HG03521 (cell line): ENCODE measurements around the gene NKAIN4.
A peak's percentile ranks its signal among the peaks of the same experiment; 100 is the strongest.

Experiments used
- ATAC-seq: cut with Tn5 transposase; IDR thresholded peaks from one replicate; pipeline ENCODE4 v1.9.1; 2021; ENCODE audit warnings: mild to moderate bottlenecking, moderate library complexity; ENCODE audit not compliant: unreplicated experiment

Gene NKAIN4

GRCh38 chr20:63274381-63275228, 20.3 kb upstream of the NKAIN4 start:
- ATAC-seq, result no peak

GRCh38 chr20:63273635-63274380, 19.5 kb upstream of the NKAIN4 start:
- no peak for ATAC-seq

- ATAC-seq, result no peak
Measured at GRCh38 chr20:63273059-63273579, 18.9 kb upstream of the NKAIN4 start.

- peak; percentile 82 for ATAC-seq
Measured at GRCh38 chr20:63272105-63273058, 18.1 kb upstream of the NKAIN4 start, which contains the start of gene ARFGAP1. TSS of gene ARFGAP1 (plus strand) at chr20:63272813. CDS start at chr20:63275581, 2,768 bp downstream.

GRCh38 chr20:63270606-63271325, 16.5 kb upstream of the NKAIN4 start:
- ATAC-seq, result no peak

- ATAC-seq, result no peak
Measured at GRCh38 chr20:63269724-63270123, 15.5 kb upstream of the NKAIN4 start.

- ATAC-seq, result no peak
Measured at GRCh38 chr20:63268671-63269439, 14.6 kb upstream of the NKAIN4 start.

- ATAC-seq, result no peak
Measured at GRCh38 chr20:63268256-63268655, 14.0 kb upstream of the NKAIN4 start.

GRCh38 chr20:63267691-63268090, 13.4 kb upstream of the NKAIN4 start:
- ATAC-seq, result no peak

- ATAC-seq, result no peak
Measured at GRCh38 chr20:63265891-63266515, 11.7 kb upstream of the NKAIN4 start.

GRCh38 chr20:63264519-63264918, 10.3 kb upstream of the NKAIN4 start:
- no peak for ATAC-seq

GRCh38 chr20:63264000-63264399, 9.7 kb upstream of the NKAIN4 start:
- ATAC-seq, result no peak

GRCh38 chr20:63262836-63263235, 8.6 kb upstream of the NKAIN4 start:
- no peak for ATAC-seq

GRCh38 chr20:63261795-63262528, 7.7 kb upstream of the NKAIN4 start:
- ATAC-seq, result no peak

- ATAC-seq, result no peak
Measured at GRCh38 chr20:63261060-63261794, 7.0 kb upstream of the NKAIN4 start.

GRCh38 chr20:63260521-63260920, 6.3 kb upstream of the NKAIN4 start:
- no peak for ATAC-seq

- no peak for ATAC-seq
Measured at GRCh38 chr20:63259734-63260460, 5.6 kb upstream of the NKAIN4 start.
